SH-SY5Y (cell line): ENCODE measurements around the gene MGAM2.

Experiments used
- GATA2 ChIP-seq: IDR thresholded peaks from 2 replicates; pipeline ENCODE4 v1.6.1; 2011; ENCODE audit warnings: mild to moderate bottlenecking, low read depth, low read length
- GATA3 ChIP-seq: IDR thresholded peaks from 2 replicates; pipeline ENCODE4 v1.6.1; 2011; ENCODE audit warnings: low read depth, mild to moderate bottlenecking, low read length, moderate library complexity

The MGAM2 gene

GRCh38 chr7:142111499-142111898, at the start of gene MGAM2:
Gene MGAM2 (plus strand): TSS chr7:142111718. CDS start chr7:142116874, 5,156 bp downstream.
- no peak for TF ChIP-seq GATA2
- no peak for TF ChIP-seq GATA3

- no peak for TF ChIP-seq GATA3
- TF ChIP-seq GATA2: no peak
Measured at GRCh38 chr7:142063551-142064442, 47.7 kb upstream of the MGAM2 start.

GRCh38 chr7:142066536-142066935, 45.0 kb upstream of the MGAM2 start:
- TF ChIP-seq GATA2 (no peak), GATA3 (no peak)

- TF ChIP-seq GATA3 (no peak), GATA2 (no peak)
Measured at GRCh38 chr7:142077762-142078161, 33.8 kb upstream of the MGAM2 start.

- TF ChIP-seq GATA3 (no peak), GATA2 (no peak)
Measured at GRCh38 chr7:142083605-142084004, 27.9 kb upstream of the MGAM2 start.

- no peak for TF ChIP-seq GATA2
- no peak for TF ChIP-seq GATA3
Measured at GRCh38 chr7:142085428-142085827, 26.1 kb upstream of the MGAM2 start.

GRCh38 chr7:142088022-142088714, 23.4 kb upstream of the MGAM2 start:
- TF ChIP-seq GATA3: no peak
- TF ChIP-seq GATA2: no peak

GRCh38 chr7:142089035-142089434, 22.5 kb upstream of the MGAM2 start:
- no peak for TF ChIP-seq GATA2
- TF ChIP-seq GATA3: no peak

GRCh38 chr7:142091961-142092360, 19.6 kb upstream of the MGAM2 start:
- TF ChIP-seq GATA3: no peak
- TF ChIP-seq GATA2: no peak

GRCh38 chr7:142094861-142095260, 16.7 kb upstream of the MGAM2 start:
- TF ChIP-seq GATA3 (no peak), GATA2 (no peak)

- TF ChIP-seq GATA2 (no peak), GATA3 (no peak)
Measured at GRCh38 chr7:142097571-142097970, 13.9 kb upstream of the MGAM2 start.

- TF ChIP-seq GATA3: no peak
- TF ChIP-seq GATA2: no peak
Measured at GRCh38 chr7:142098004-142098403, 13.5 kb upstream of the MGAM2 start.

GRCh38 chr7:142100634-142101033, 10.9 kb upstream of the MGAM2 start:
- TF ChIP-seq GATA2 (no peak), GATA3 (no peak)

- TF ChIP-seq GATA2 (no peak), GATA3 (no peak)
Measured at GRCh38 chr7:142104550-142105527, 6.7 kb upstream of the MGAM2 start.
